Lung (tissue), 12 donors: Measurements from ENCODE around the gene ASCC3. TPM values are rescaled to one million over a fixed set of nuclear protein-coding genes. Genes with fewer than 3 reads are reported as not detected.

Experiments
- ATAC-seq: fragments of 200-7000 bp; cut with Tn5 transposase; one replicate; pipeline ENCODE4 v1.9.1; 2020; ENCODE audit warnings: moderate number of reproducible peaks; ENCODE audit not compliant: insufficient read depth, low FRiP score
- DNase-seq, 3 donors: peaks; one replicate each; pipeline ENCODE4 v3.0.0-alpha.2; 2013 to 2017
- H3K27ac ChIP-seq, 2 donors: one replicate each; pipeline ENCODE4 v1.5.1; 2013; ENCODE audit warnings: mild to moderate bottlenecking in 2 of 2, moderate library complexity in 2 of 2, control low read depth in 1 of 2, inconsistent platforms in 1 of 2, low read depth in 1 of 2, low read length in 1 of 2
- H3K27me3 ChIP-seq, 3 donors: one replicate each; pipeline ENCODE4 v1.5.1; 2013; ENCODE audit warnings: low read length in 2 of 3; ENCODE audit not compliant: control insufficient read depth in 3 of 3, insufficient read depth in 3 of 3
- H3K36me3 ChIP-seq, 4 donors: one replicate each; pipeline ENCODE4 v1.5.1; 2013; ENCODE audit warnings: low read length in 4 of 4, mild to moderate bottlenecking in 1 of 4, moderate library complexity in 1 of 4; ENCODE audit not compliant: control insufficient read depth in 4 of 4, insufficient read depth in 4 of 4
- H3K4me1 ChIP-seq, 5 donors: one replicate each; pipeline ENCODE4 v1.5.1; 2013; ENCODE audit warnings: low read length in 5 of 5, mild to moderate bottlenecking in 2 of 5, moderate library complexity in 1 of 5; ENCODE audit not compliant: control insufficient read depth in 5 of 5, insufficient read depth in 5 of 5
- H3K4me3 ChIP-seq: one replicate; pipeline ENCODE4 v1.5.1; 2013; ENCODE audit warnings: mild to moderate bottlenecking, control low read depth, moderate library complexity
- H3K9ac ChIP-seq, 2 donors: one replicate each; pipeline ENCODE4 v1.5.1; 2013; ENCODE audit warnings: low read length in 2 of 2, control low read depth in 1 of 2; ENCODE audit not compliant: insufficient read depth in 1 of 2
- H3K9me3 ChIP-seq, 4 donors: one replicate each; pipeline ENCODE4 v1.5.1; 2013; ENCODE audit warnings: low read length in 3 of 4, mild to moderate bottlenecking in 1 of 4, moderate library complexity in 1 of 4; ENCODE audit not compliant: control insufficient read depth in 4 of 4, insufficient read depth in 3 of 4
- WGBS, 2 donors: extraction: QIAGEN DNeasy Blood & Tissue Kit; methylation state at CpG; one replicate each; pipeline ENCODE4 v1.1.7; 2013; 5-methylcytosine and 5-hydroxymethylcytosine counted together
- polyA plus RNA-seq, 2 donors: library from polyadenylated mRNA; stranded (reverse); fragments of 200-250 nt; gene quantifications; one replicate each; pipeline ENCODE4 v1.2.1, GENCODE V29; 2013
- total RNA-seq, 2 donors: library from RNA; depleted of rRNA in 1 of 2; stranded (reverse); fragments of >200 nt in 1 of 2; gene quantifications; one replicate each; pipeline ENCODE4 v1.2.1, GENCODE V29; 2014 to 2021
- TF ChIP-seq, protein P1 (sequence below): IDR thresholded peaks from 2 replicates; pipeline ENCODE4 v1.5.1; 2012; ENCODE audit warnings: mild to moderate bottlenecking; ENCODE audit errors: control extremely low read depth, extremely low read depth
- donor health status: control.
- donor health status: control.
- donor health status: Bipolar disorder and iron deficiency.
- donor health status: healthy.
- donor health status: DM: yes; HTN: yes; CAD: no.

Gene ASCC3
- total and polyA plus RNA-seq, 4 donors, result 5.3 to 49.2 (median 22.0) TPM

DNA sequence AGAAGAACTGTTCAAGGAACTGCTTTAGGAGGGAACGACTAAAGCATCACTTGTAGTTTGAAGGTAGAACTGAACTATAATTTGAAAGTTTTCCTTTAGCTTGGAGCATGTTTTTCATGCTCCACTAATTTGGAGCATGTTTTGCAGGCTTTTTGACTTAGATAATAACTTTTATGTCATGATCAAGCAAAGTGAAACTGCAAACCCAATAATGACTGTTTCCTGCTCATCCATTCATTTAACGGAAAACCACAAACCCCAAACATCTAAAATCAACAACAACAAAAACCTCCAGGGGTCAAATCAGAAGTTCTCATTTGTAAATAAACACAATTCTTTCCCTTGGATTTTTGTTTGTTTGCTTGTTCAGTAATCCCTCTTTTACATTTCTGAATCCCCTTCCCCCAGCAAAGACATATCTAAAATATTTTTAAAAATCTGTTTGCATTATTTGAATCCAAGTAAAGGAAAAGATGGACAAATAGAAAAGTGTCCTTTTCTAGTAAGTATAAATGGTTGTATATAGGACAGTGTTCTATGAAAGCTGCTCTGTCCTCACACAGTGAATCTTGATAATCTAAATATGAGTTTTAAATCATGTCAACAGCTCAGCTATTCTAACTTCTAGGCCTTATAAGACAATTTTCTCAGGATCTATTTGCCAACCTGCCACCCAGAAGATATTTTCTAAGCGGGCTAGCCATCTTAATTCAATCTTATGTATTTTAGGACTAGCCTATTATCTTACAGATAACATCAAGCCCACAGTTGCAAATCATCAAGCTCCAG lies 419.0 kb downstream of the ASCC3 start:
- TF ChIP-seq, protein P1, sequence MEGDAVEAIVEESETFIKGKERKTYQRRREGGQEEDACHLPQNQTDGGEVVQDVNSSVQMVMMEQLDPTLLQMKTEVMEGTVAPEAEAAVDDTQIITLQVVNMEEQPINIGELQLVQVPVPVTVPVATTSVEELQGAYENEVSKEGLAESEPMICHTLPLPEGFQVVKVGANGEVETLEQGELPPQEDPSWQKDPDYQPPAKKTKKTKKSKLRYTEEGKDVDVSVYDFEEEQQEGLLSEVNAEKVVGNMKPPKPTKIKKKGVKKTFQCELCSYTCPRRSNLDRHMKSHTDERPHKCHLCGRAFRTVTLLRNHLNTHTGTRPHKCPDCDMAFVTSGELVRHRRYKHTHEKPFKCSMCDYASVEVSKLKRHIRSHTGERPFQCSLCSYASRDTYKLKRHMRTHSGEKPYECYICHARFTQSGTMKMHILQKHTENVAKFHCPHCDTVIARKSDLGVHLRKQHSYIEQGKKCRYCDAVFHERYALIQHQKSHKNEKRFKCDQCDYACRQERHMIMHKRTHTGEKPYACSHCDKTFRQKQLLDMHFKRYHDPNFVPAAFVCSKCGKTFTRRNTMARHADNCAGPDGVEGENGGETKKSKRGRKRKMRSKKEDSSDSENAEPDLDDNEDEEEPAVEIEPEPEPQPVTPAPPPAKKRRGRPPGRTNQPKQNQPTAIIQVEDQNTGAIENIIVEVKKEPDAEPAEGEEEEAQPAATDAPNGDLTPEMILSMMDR, result no peak
- Histone ChIP-seq H3K27me3 (peaks cover 0 to 95% (median 93%) of the 10 kb centered on the region in 3 donors), H3K4me1 (peaks cover 0 to 10% (median 3%) of the 10 kb centered on the region in 5 donors), H3K9ac (no peak overlapping the region), H3K36me3 (no peaks in the 10 kb centered on the region), H3K4me3 (no peak overlapping the region), H3K27ac (no peak overlapping the region), H3K9me3 (peaks cover 0 to 29% (median 0%) of the 10 kb centered on the region in 4 donors)
- no peak for ATAC-seq
- peak in 1 of 3 donors; percentile 53 for DNase-seq
- WGBS, 2 donors, result 3 to 13% methylated on average over 3 of the region's 3 CpGs

DNA sequence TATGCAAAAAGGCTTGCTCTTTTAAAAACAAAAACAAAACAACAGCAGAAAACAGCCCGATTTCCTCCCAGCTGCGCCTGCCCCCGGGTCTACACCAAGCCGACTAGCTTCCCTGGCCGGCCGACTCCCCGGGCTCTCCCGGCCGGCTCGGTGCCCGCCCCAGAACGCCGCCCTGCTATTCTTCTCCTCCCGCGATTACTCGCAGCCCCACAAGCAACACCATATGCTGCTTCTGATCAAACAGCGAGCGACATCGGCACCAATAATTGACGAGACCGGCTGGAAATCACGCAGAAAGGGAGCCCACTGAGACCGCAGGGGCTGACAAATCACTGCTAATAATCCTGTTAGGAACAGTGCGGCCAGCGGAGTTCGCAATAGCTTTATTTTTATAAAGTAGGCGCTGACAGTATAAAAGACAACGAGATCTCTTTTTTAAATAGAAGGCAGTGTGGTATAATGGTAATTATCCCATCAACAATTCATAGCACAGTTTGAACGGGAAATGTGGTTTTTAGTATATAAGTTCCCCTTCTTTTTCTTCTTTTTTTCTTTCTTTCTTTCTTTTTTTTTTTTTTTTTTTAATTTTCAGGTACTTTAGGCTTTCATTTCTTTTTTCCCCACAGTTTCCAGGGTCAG lies 419.7 kb downstream of the ASCC3 start:
- Histone ChIP-seq H3K36me3 (no peaks in the 10 kb centered on the region), H3K9ac (no peak overlapping the region), H3K4me3 (no peak overlapping the region), H3K4me1 (peaks cover 0 to 10% (median 3%) of the 10 kb centered on the region in 5 donors), H3K27me3 (peaks cover under 1 to 95% (median 93%) of the 10 kb centered on the region in 3 donors), H3K27ac (no peak overlapping the region), H3K9me3 (peaks cover 0 to 26% (median 0%) of the 10 kb centered on the region in 4 donors)
- no peak for ATAC-seq
- 7 to 10% methylated on average over 29 of the region's 29 CpGs for whole genome bisulfite sequencing, 2 donors
- TF ChIP-seq, protein P1, result no peak
- DNase-seq, result peak in 2 of 3 donors; percentile 23 to 52

DNA sequence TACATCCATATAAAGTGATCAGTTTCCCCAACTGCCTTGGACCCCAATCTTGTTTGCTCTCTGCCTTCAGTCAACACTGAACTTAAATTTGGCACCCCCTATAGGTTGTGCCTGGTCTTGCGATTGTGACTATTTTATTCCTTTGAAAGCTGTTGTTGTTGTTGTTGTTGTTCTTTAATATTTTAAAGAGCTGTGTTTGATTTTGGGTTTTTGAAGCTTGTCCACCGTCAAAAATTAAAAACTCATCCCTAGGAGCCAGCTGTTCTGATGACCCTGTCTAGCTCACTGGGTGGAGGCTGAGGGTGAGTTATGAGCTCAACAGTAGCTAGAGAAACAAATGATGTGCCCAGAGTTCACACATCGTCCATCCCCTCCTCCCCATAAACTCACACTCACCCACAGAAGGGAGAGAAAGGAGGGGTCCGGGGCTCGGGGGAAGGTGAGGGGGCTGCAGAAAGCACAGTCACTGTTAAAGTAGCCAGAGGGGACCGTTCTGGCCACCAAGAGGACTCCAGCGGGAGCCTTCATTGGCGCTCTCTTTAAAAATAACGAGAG lies 420.4 kb downstream of the ASCC3 start:
- Histone ChIP-seq H3K27ac (no peak overlapping the region), H3K27me3 (peaks cover 4 to 95% (median 93%) of the 10 kb centered on the region in 3 donors), H3K4me1 (peaks cover 0 to 12% (median 3%) of the 10 kb centered on the region in 5 donors), H3K4me3 (no peak overlapping the region), H3K36me3 (no peaks in the 10 kb centered on the region), H3K9ac (no peak overlapping the region), H3K9me3 (peaks cover 0 to 31% (median 0%) of the 10 kb centered on the region in 4 donors)
- ATAC-seq (no peak), DNase-seq (peak in 1 of 3 donors; percentile 16)
- TF ChIP-seq, protein P1, result no peak
- 4 to 7% methylated on average over 9 of the region's 9 CpGs for WGBS, 2 donors
